ENCODE measurements around the gene LIM2.

GRCh38 chr19:51394050-51394836 lies 6.5 kb upstream of the LIM2 start:
- TF ChIP-seq POLR2AphosphoS5 (IDR thresholded peaks at IDR 0.05; ENCODE audit: low read depth, low read length) (peak; percentile 74; the same call in 1 of the 2 replicates), FOXP2 (optimal IDR thresholded peaks at IDR 0.05; ENCODE audit: borderline replicate concordance, extremely low read depth, extremely low read length, insufficient read depth) (no peak), REST (IDR thresholded peaks at IDR 0.05; ENCODE audit: insufficient read depth in 1 of 2, low read depth in 2 of 2, low read length in 2 of 2) (no peak)
